NB4 (cell line): Measurements from ENCODE around the gene HSD17B12.

Experiments used
- DNase-seq: peaks from one replicate; pipeline ENCODE4 v3.0.0; 2010; ENCODE audit warnings: low read depth
- H3K4me3 ChIP-seq: one replicate; pipeline ENCODE4 v1.5.1; 2011; ENCODE audit warnings: mild to moderate bottlenecking, low read depth, low read length, moderate library complexity
- MYC ChIP-seq: IDR thresholded peaks from 2 replicates; pipeline ENCODE4 v1.6.1; 2011; ENCODE audit warnings: low read depth, low read length
- POLR2A ChIP-seq: IDR thresholded peaks from 2 replicates; pipeline ENCODE4 v1.6.1; 2011; ENCODE audit warnings: mild to moderate bottlenecking; ENCODE audit not compliant: insufficient read length; ENCODE audit errors: extremely low read depth
- TF ChIP-seq, protein P1 (sequence below): IDR thresholded peaks from 2 replicates; pipeline ENCODE4 v1.6.1; 2011; ENCODE audit warnings: low read depth, low read length
- TF ChIP-seq, protein P2 (sequence below): IDR thresholded peaks from one replicate; pipeline ENCODE4 v1.5.1; 2012; ENCODE audit warnings: low read depth, low read length

Gene HSD17B12

GRCh38 chr11:43709689-43710088 lies 29.2 kb downstream of the HSD17B12 start:
- TF ChIP-seq, protein P1, sequence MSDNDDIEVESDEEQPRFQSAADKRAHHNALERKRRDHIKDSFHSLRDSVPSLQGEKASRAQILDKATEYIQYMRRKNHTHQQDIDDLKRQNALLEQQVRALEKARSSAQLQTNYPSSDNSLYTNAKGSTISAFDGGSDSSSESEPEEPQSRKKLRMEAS, result no peak
- TF ChIP-seq, protein P2, sequence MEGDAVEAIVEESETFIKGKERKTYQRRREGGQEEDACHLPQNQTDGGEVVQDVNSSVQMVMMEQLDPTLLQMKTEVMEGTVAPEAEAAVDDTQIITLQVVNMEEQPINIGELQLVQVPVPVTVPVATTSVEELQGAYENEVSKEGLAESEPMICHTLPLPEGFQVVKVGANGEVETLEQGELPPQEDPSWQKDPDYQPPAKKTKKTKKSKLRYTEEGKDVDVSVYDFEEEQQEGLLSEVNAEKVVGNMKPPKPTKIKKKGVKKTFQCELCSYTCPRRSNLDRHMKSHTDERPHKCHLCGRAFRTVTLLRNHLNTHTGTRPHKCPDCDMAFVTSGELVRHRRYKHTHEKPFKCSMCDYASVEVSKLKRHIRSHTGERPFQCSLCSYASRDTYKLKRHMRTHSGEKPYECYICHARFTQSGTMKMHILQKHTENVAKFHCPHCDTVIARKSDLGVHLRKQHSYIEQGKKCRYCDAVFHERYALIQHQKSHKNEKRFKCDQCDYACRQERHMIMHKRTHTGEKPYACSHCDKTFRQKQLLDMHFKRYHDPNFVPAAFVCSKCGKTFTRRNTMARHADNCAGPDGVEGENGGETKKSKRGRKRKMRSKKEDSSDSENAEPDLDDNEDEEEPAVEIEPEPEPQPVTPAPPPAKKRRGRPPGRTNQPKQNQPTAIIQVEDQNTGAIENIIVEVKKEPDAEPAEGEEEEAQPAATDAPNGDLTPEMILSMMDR, result no peak
- TF ChIP-seq MYC (no peak), POLR2A (no peak)
- H3K4me3 ChIP-seq, result no peak overlapping the region
- no peak for DNase-seq

DNA sequence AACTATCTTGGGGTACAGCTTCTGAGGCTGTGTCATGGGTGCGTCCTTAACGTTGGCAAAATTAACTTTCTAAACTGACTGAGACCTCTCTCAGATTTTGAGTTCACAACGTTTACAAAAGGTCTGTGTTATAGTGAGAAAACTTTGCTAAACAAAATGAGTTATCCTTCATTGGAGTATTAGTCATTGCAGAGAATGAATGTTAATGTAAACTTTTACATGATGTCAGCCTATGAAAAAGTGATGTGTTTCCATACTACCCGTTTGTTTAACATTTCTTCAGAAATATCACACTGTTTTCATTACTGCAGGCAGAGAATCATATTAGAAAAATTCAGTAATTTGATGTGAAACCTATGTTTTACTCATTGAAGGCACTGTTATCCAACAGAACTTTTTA lies 32.1 kb downstream of the HSD17B12 start:
- DNase-seq, result no peak

GRCh38 chr11:43718373-43718772 lies 37.8 kb downstream of the HSD17B12 start:
- no peak overlapping the region for H3K4me3 ChIP-seq
- TF ChIP-seq MYC (no peak), POLR2A (no peak)
- TF ChIP-seq, protein P1, result no peak
- TF ChIP-seq, protein P2, result no peak
- DNase-seq, result no peak

More for the DNA sequence above, 32.1 kb downstream of the HSD17B12 start:
- H3K4me3 ChIP-seq, result no peak overlapping the region
- no peak for TF ChIP-seq MYC

GRCh38 chr11:43723617-43724016 lies 43.1 kb downstream of the HSD17B12 start:
- H3K4me3 ChIP-seq, result no peak overlapping the region
- DNase-seq, result no peak
- TF ChIP-seq MYC (no peak), POLR2A (no peak)
- TF ChIP-seq, protein P2, result no peak
- TF ChIP-seq, protein P1, result no peak

- TF ChIP-seq, protein P2, result no peak
- TF ChIP-seq, protein P1, result no peak
- no peak for TF ChIP-seq MYC
- TF ChIP-seq POLR2A, result no peak
- H3K4me3 ChIP-seq, result no peak overlapping the region
- DNase-seq, result no peak
Observed at GRCh38 chr11:43732225-43732624, 51.7 kb downstream of the HSD17B12 start.

GRCh38 chr11:43734256-43734655 lies 53.7 kb downstream of the HSD17B12 start:
- DNase-seq, result no peak
- H3K4me3 ChIP-seq, result no peak overlapping the region
- TF ChIP-seq, protein P2, result no peak
- TF ChIP-seq MYC (no peak), POLR2A (no peak)
- TF ChIP-seq, protein P1, result no peak
